ENCODE measurements around the gene ALDOC. TPM values are rescaled to one million over a fixed set of nuclear protein-coding genes. Genes with fewer than 3 reads are reported as not detected.

The ALDOC gene
- total and polyA plus RNA-seq, 2 of the 13 experiments (the other 11 are each of a cell fraction or from before 2014, with no cell fraction given), result 15.4 to 60.9 TPM

- TF ChIP-seq ZNF451 (CRISPR knock-in tag; IDR thresholded peaks at IDR 0.05) (0 out of 2 replicates have a peak, but pooled peaks have one; percentile 51), MEIS2 (CRISPR knock-in tag; IDR thresholded peaks at IDR 0.05) (peak; percentile 38; the same call in 1 of the 2 replicates), ZNF446 (CRISPR knock-in tag; IDR thresholded peaks at IDR 0.05) (no peak), ARID2 (CRISPR knock-in tag; IDR thresholded peaks at IDR 0.05; ENCODE audit: borderline replicate concordance) (no peak), STAG1 (CRISPR knock-in tag; IDR thresholded peaks at IDR 0.05) (no peak), FOXC1 (CRISPR knock-in tag; IDR thresholded peaks at IDR 0.05; ENCODE audit: borderline replicate concordance) (peak; percentile 44; the same call in 1 of the 2 replicates), NPAS2 (CRISPR knock-in tag; IDR thresholded peaks at IDR 0.05; ENCODE audit: borderline replicate concordance) (no peak), ZNF431 (CRISPR knock-in tag; IDR thresholded peaks at IDR 0.05; ENCODE audit: borderline replicate concordance, low read depth) (no peak), ZNF574 (CRISPR knock-in tag; IDR thresholded peaks at IDR 0.05) (no peak; the same call in 1 of the 2 replicates), PTBP1 (IDR thresholded peaks at IDR 0.05; ENCODE audit: low read depth, low read length, poor library complexity, severe bottlenecking) (no peak), FOXA1 (IDR thresholded peaks at IDR 0.05) (no peak), FOXA1 (CRISPR knock-in tag; IDR thresholded peaks at IDR 0.05) (peak; percentile 21; the same call in 1 of the 2 replicates), MIER2 (CRISPR knock-in tag; IDR thresholded peaks at IDR 0.05) (no peak), ZNF232 (CRISPR knock-in tag; IDR thresholded peaks at IDR 0.05; ENCODE audit: borderline replicate concordance) (0 out of 2 replicates have a peak, but pooled peaks have one; percentile 14), ZNF572 (CRISPR knock-in tag; IDR thresholded peaks at IDR 0.05) (0 out of 2 replicates have a peak, but pooled peaks have one; percentile 66), SP5 (CRISPR knock-in tag; IDR thresholded peaks at IDR 0.05; ENCODE audit: borderline replicate concordance, low read depth) (peak; percentile 40; the same call in 1 of the 2 replicates)
- TF ChIP-seq, protein P1, sequence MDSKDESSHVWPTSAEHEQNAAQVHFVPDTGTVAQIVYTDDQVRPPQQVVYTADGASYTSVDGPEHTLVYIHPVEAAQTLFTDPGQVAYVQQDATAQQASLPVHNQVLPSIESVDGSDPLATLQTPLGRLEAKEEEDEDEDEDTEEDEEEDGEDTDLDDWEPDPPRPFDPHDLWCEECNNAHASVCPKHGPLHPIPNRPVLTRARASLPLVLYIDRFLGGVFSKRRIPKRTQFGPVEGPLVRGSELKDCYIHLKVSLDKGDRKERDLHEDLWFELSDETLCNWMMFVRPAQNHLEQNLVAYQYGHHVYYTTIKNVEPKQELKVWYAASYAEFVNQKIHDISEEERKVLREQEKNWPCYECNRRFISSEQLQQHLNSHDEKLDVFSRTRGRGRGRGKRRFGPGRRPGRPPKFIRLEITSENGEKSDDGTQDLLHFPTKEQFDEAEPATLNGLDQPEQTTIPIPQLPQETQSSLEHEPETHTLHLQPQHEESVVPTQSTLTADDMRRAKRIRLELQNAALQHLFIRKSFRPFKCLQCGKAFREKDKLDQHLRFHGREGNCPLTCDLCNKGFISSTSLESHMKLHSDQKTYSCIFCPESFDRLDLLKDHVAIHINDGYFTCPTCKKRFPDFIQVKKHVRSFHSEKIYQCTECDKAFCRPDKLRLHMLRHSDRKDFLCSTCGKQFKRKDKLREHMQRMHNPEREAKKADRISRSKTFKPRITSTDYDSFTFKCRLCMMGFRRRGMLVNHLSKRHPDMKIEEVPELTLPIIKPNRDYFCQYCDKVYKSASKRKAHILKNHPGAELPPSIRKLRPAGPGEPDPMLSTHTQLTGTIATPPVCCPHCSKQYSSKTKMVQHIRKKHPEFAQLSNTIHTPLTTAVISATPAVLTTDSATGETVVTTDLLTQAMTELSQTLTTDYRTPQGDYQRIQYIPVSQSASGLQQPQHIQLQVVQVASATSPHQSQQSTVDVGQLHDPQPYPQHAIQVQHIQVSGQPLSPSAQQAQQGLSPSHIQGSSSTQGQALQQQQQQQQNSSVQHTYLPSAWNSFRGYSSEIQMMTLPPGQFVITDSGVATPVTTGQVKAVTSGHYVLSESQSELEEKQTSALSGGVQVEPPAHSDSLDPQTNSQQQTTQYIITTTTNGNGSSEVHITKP (CRISPR knock-in tag; IDR thresholded peaks at IDR 0.05; ENCODE audit: low read depth), result no peak
- TF ChIP-seq, protein P2, sequence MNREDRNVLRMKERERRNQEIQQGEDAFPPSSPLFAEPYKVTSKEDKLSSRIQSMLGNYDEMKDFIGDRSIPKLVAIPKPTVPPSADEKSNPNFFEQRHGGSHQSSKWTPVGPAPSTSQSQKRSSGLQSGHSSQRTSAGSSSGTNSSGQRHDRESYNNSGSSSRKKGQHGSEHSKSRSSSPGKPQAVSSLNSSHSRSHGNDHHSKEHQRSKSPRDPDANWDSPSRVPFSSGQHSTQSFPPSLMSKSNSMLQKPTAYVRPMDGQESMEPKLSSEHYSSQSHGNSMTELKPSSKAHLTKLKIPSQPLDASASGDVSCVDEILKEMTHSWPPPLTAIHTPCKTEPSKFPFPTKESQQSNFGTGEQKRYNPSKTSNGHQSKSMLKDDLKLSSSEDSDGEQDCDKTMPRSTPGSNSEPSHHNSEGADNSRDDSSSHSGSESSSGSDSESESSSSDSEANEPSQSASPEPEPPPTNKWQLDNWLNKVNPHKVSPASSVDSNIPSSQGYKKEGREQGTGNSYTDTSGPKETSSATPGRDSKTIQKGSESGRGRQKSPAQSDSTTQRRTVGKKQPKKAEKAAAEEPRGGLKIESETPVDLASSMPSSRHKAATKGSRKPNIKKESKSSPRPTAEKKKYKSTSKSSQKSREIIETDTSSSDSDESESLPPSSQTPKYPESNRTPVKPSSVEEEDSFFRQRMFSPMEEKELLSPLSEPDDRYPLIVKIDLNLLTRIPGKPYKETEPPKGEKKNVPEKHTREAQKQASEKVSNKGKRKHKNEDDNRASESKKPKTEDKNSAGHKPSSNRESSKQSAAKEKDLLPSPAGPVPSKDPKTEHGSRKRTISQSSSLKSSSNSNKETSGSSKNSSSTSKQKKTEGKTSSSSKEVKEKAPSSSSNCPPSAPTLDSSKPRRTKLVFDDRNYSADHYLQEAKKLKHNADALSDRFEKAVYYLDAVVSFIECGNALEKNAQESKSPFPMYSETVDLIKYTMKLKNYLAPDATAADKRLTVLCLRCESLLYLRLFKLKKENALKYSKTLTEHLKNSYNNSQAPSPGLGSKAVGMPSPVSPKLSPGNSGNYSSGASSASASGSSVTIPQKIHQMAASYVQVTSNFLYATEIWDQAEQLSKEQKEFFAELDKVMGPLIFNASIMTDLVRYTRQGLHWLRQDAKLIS (CRISPR knock-in tag; IDR thresholded peaks at IDR 0.05), result no peak
- TF ChIP-seq, protein P3, sequence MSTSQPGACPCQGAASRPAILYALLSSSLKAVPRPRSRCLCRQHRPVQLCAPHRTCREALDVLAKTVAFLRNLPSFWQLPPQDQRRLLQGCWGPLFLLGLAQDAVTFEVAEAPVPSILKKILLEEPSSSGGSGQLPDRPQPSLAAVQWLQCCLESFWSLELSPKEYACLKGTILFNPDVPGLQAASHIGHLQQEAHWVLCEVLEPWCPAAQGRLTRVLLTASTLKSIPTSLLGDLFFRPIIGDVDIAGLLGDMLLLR (CRISPR knock-in tag; IDR thresholded peaks at IDR 0.05), result no peak; the same call in 1 of the 2 replicates
Observed at GRCh38 chr17:28570716-28571360, 5.9 kb downstream of the ALDOC start (continued).
